HG03354 (cell line): ENCODE data around the gene CALCR.

ENCODE experiments used
- ATAC-seq: cut with Tn5 transposase; IDR thresholded peaks from one replicate; pipeline ENCODE4 v1.9.1; 2021; ENCODE audit warnings: mild to moderate bottlenecking; ENCODE audit not compliant: unreplicated experiment, poor library complexity, severe bottlenecking

Gene CALCR

GRCh38 chr7:93378131-93378760, 196.3 kb downstream of the CALCR start:
- ATAC-seq, result peak; percentile 59

GRCh38 chr7:93375603-93376002, 198.9 kb downstream of the CALCR start:
- ATAC-seq, result no peak
